HepG2 (cell line): Measurements from ENCODE around the gene SOBP. TPM values are rescaled to one million over a fixed set of nuclear protein-coding genes. Genes with fewer than 3 reads are reported as not detected.

ENCODE experiments used
- ATAC-seq: fragments of 200-7000 bp; cut with Tn5 transposase; 3 replicates; pipeline ENCODE4 v1.9.1; 2020; ENCODE audit warnings: mild to moderate bottlenecking, moderate library complexity
- BruUV-seq: library from RNA; stranded (reverse); fragments of 400-500 nt; replicated peaks from 2 replicates; lab custom pipeline; 2021; lab: Mats Ljungman, UMichigan
- CTCF ChIA-PET: fragments of 300-600 bp; formaldehyde crosslinking; extraction: SDS; loops from one replicate; lab custom pipeline; 2021; ENCODE audit warnings: low total read pairs, inconsistent platforms, low intra/inter-chr PET ratio; lab: Yijun Ruan, JAX
- POLR2A ChIA-PET: fragments of 350-600 bp; sonication (Branson Sonifier 250); formaldehyde crosslinking; loops from one replicate; lab custom pipeline; 2020; ENCODE audit warnings: antibody characterized with exemption, inconsistent platforms; lab: Yijun Ruan, JAX
- DNase-seq: peaks from one replicate; pipeline ENCODE4 v3.0.0-alpha.2; 2015; ENCODE audit warnings: low spot score
- FAIRE-seq: peaks from 3 replicates; lab custom pipeline; 2011; peaks lifted over from hg19 to GRCh38; lab: Jason Lieb, UNC
- H2AFZ ChIP-seq: one replicate; pipeline ENCODE4 v1.6.1; 2011; ENCODE audit warnings: low read length, inconsistent platforms
- H3K27ac ChIP-seq: fragments of 300-600 bp; 3 replicates; pipeline ENCODE4 v1.8.0; 2011; ENCODE audit warnings: mixed run types, mild to moderate bottlenecking, mixed read lengths, low read length, inconsistent platforms; ENCODE audit not compliant: insufficient read depth; ENCODE audit errors: extremely low read length
- H3K27me3 ChIP-seq, 2 experiments: fragments of 200-600 bp in 1 of 2; 2 replicates in 1 of 2; 3 replicates in 1 of 2; pipeline versions ENCODE4 v1.6.0 to v1.8.0; 2011; ENCODE audit warnings: low read length in 2 of 2, mild to moderate bottlenecking in 2 of 2, moderate library complexity in 2 of 2, inconsistent platforms in 1 of 2; ENCODE audit not compliant: insufficient read depth in 2 of 2, control insufficient read depth in 1 of 2
- H3K36me3 ChIP-seq, 2 experiments: fragments of 200-600 bp in 1 of 2; replicated peaks in 1 of 2; 2 replicates in 1 of 2; 3 replicates in 1 of 2; pipeline versions ENCODE4 v1.5.1 to v1.8.0; 2011; ENCODE audit warnings: low read length in 2 of 2, inconsistent platforms in 1 of 2; ENCODE audit not compliant: insufficient read depth in 2 of 2, control insufficient read depth in 1 of 2
- H3K4me1 ChIP-seq: 2 replicates; pipeline ENCODE4 v1.5.1; 2012; ENCODE audit warnings: low read length, inconsistent platforms; ENCODE audit not compliant: insufficient read depth
- H3K4me2 ChIP-seq: 2 replicates; pipeline ENCODE4 v1.6.0; 2011; ENCODE audit warnings: low read depth, low read length, inconsistent platforms
- H3K4me3 ChIP-seq, 3 experiments: fragments of 200-600 bp in 1 of 3; sonication (generic), shearing (Covaris generic) in 1 of 3; replicated peaks in 1 of 3; 2 replicates each; pipeline ENCODE4 v1.5.1; 2011 to 2016; ENCODE audit warnings: low read length in 3 of 3, inconsistent platforms in 2 of 3, low read depth in 2 of 3, mild to moderate bottlenecking in 2 of 3, control low read depth in 1 of 3, mixed read lengths in 1 of 3; ENCODE audit not compliant: insufficient read depth in 1 of 3
- H3K79me2 ChIP-seq: one replicate; pipeline ENCODE4 v1.6.1; 2011; ENCODE audit warnings: low read length, inconsistent platforms; ENCODE audit not compliant: insufficient read depth
- H3K9ac ChIP-seq: 2 replicates; pipeline ENCODE4 v1.6.0; 2011; ENCODE audit warnings: mild to moderate bottlenecking, low read depth, low read length, inconsistent platforms; ENCODE audit not compliant: insufficient read depth
- H3K9me3 ChIP-seq: 2 replicates; pipeline ENCODE4 v1.5.1; 2012; ENCODE audit warnings: mild to moderate bottlenecking, low read length
- H4K20me1 ChIP-seq: 2 replicates; pipeline ENCODE4 v1.6.0; 2011; ENCODE audit warnings: inconsistent platforms, mild to moderate bottlenecking, low read length, moderate library complexity; ENCODE audit not compliant: insufficient read depth
- ATRX ChIP-seq: sonication (generic); formaldehyde crosslinking; IDR thresholded peaks from 2 replicates; pipeline ENCODE4 v1.4.0; 2020; ENCODE audit warnings: missing genetic modification reagents, borderline replicate concordance
- HNF4G ChIP-seq, 2 experiments: sonication (generic) in 1 of 2; formaldehyde crosslinking in 1 of 2; IDR thresholded peaks; 2 replicates each; pipeline versions ENCODE4 v1.4.0 to v1.6.1; 2011 to 2020; ENCODE audit warnings: borderline replicate concordance in 2 of 2, low read depth in 2 of 2, mild to moderate bottlenecking in 2 of 2, low read length in 1 of 2, missing genetic modification reagents in 1 of 2, moderate library complexity in 1 of 2
- KDM1A ChIP-seq: IDR thresholded peaks from 2 replicates; pipeline ENCODE4 v1.6.1; 2016; ENCODE audit warnings: missing compliant biosample characterization
- KDM2A ChIP-seq: sonication (generic); formaldehyde crosslinking; IDR thresholded peaks from 2 replicates; pipeline ENCODE4 v1.4.0; 2020; ENCODE audit warnings: low read depth, missing genetic modification reagents, borderline replicate concordance
- MEIS2 ChIP-seq: sonication (generic); formaldehyde crosslinking; IDR thresholded peaks from 2 replicates; pipeline ENCODE4 v1.9.0; 2021; ENCODE audit warnings: mild to moderate bottlenecking, missing genetic modification reagents
- MIXL1 ChIP-seq: IDR thresholded peaks from 2 replicates; pipeline ENCODE4 v1.6.1; 2016
- RXRB ChIP-seq: IDR thresholded peaks from 2 replicates; pipeline ENCODE4 v1.6.1; 2016; ENCODE audit warnings: borderline replicate concordance, missing genetic modification reagents, missing compliant biosample characterization
- SAFB2 ChIP-seq: sonication (generic); formaldehyde crosslinking; IDR thresholded peaks from 2 replicates; pipeline ENCODE4 v1.5.1; 2020; ENCODE audit warnings: missing genetic modification reagents, low read depth, mild to moderate bottlenecking, borderline replicate concordance
- SALL2 ChIP-seq: sonication (generic); formaldehyde crosslinking; IDR thresholded peaks from 2 replicates; pipeline ENCODE4 v1.8.1; 2023; ENCODE audit warnings: mild to moderate bottlenecking, missing genetic modification reagents, inconsistent platforms
- SMARCE1 ChIP-seq: fragments of 450-650 bp; IDR thresholded peaks from 2 replicates; pipeline ENCODE4 v1.6.1; 2017; ENCODE audit warnings: borderline replicate concordance
- SRSF9 ChIP-seq: fragments of 200-400 bp; formaldehyde crosslinking; IDR thresholded peaks from 2 replicates; pipeline ENCODE4 v1.6.1; 2018; ENCODE audit warnings: borderline replicate concordance, mild to moderate bottlenecking, low read depth, low read length; ENCODE audit not compliant: insufficient read depth, poor library complexity, severe bottlenecking
- ZFY ChIP-seq: sonication (generic); formaldehyde crosslinking; IDR thresholded peaks from 2 replicates; pipeline ENCODE4 v1.4.0; 2020; ENCODE audit warnings: missing genetic modification reagents
- ZNF615 ChIP-seq: sonication (generic); formaldehyde crosslinking; IDR thresholded peaks from 2 replicates; pipeline ENCODE4 v1.5.0; 2020; ENCODE audit warnings: mild to moderate bottlenecking, missing genetic modification reagents, borderline replicate concordance
- ZNF780A ChIP-seq: sonication (generic); formaldehyde crosslinking; IDR thresholded peaks from 2 replicates; pipeline ENCODE4 v1.8.0; 2022; ENCODE audit warnings: mild to moderate bottlenecking, missing genetic modification reagents, moderate library complexity
- WGBS: methylation state at CpG from one replicate; pipeline ENCODE4 v1.1.6; 2017; ENCODE audit warnings: low lambda C conversion rate; 5-methylcytosine and 5-hydroxymethylcytosine counted together
- in situ Hi-C: cut with HindIII; loops from 2 replicates; pipeline ENCODE4 v1.10.0; 2017; ENCODE audit warnings: low pct_unique_long_range_greater_than_20kb; ENCODE audit not compliant: extremely low pct_ligation_motif_present
- intact Hi-C: fragments of 100-400 bp; cut with micrococcal nuclease; formaldehyde crosslinking; loops from one replicate; pipeline ENCODE4 v1.10.0; 2022; ENCODE audit not compliant: unreplicated experiment
- polyA plus RNA-seq, 8 experiments: library from polyadenylated mRNA; depleted of rRNA in 3 of 8; stranded (reverse) in 7 of 8; unstranded in 1 of 8; fragments of >200 nt; fragmentation: Illumina TruSeq in 4 of 8; extraction: Trizol in 4 of 8; gene quantifications; 2 replicates each; pipeline versions ENCODE4 v1.2.1 to v1.2.3, GENCODE V29; 2011 to 2016; ENCODE audit warnings: low read depth in 4 of 8, missing spikeins in 1 of 8, mixed read lengths in 1 of 8; ENCODE audit not compliant: insufficient read depth in 1 of 8
- total RNA-seq, 5 experiments: library from RNA; depleted of rRNA; stranded (reverse); fragments of >200 nt; fragmentation: Illumina TruSeq; extraction: Trizol; gene quantifications; 2 replicates each; pipeline ENCODE4 v1.2.3, GENCODE V29; 2016; ENCODE audit warnings: low read depth in 1 of 5
- TF ChIP-seq, protein P1 (sequence below), 2 experiments: fragments of 450-650 bp in 1 of 2; sonication (generic) in 1 of 2; formaldehyde crosslinking; IDR thresholded peaks; 2 replicates each; pipeline versions ENCODE4 v1.5.0 to v1.8.0; 2020 to 2022; ENCODE audit warnings: mild to moderate bottlenecking in 1 of 2, missing genetic modification reagents in 1 of 2
- TF ChIP-seq, protein P2 (sequence below): sonication (generic); formaldehyde crosslinking; IDR thresholded peaks from 2 replicates; pipeline ENCODE4 v1.5.1; 2020; ENCODE audit warnings: mild to moderate bottlenecking, missing genetic modification reagents, moderate library complexity

SOBP gene
- total and polyA plus RNA-seq, 2 of the 13 experiments (the other 11 are each of a cell fraction or from before 2014, with no cell fraction given): 1.5 to 6.9 TPM

DNA sequence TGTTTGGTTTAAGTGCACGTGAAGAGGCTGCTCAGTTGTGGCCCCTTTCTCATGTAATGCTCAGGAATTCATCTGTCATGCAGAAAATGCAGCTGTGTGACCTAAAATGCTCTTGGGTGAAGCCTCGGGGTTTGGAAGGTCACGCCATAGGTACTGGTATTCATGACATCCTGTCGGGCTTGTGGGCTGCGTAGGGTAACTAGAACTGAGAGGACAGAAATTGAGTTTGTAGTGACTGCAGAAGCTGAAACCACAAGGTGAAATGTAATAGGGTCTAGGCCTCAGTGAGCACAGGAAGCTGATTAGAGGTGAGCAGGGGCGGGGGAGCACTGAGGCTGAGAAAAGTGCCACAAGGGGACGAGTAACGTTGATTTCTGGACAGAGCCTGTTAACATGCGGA, 128.8 kb downstream of the SOBP start:
- H3K9ac ChIP-seq: no peak overlapping the region
- peaks cover 5% of the 10 kb centered on the region; the same call in 1 of the 2 replicates for H4K20me1 ChIP-seq
- H3K9me3 ChIP-seq: no peaks in the 10 kb centered on the region
- no peaks in the 10 kb centered on the region for H3K27me3 ChIP-seq
- H3K27ac ChIP-seq: no peak overlapping the region
- ATAC-seq (no peak), FAIRE-seq (no peak), DNase-seq (no peak)
- H3K36me3 ChIP-seq: peaks cover 4 to 8% of the 10 kb centered on the region in 2 experiments; a peak in 2 of 5 replicates
- no peak overlapping the region for H2AFZ ChIP-seq
- intact Hi-C loops: no loop called here
- H3K4me1 ChIP-seq: no peaks in the 10 kb centered on the region
- POLR2A ChIA-PET: no interaction called here
- TF ChIP-seq SMARCE1 (no peak), RXRB (no peak), SRSF9 (no peak), ATRX (CRISPR knock-in tag) (no peak), ZNF780A (CRISPR knock-in tag) (no peak), SALL2 (CRISPR knock-in tag) (no peak), MEIS2 (CRISPR knock-in tag) (no peak), HNF4G (IDR thresholded peaks at IDR 0.05; ENCODE audit: borderline replicate concordance, low read depth, low read length) (no peak), HNF4G (CRISPR knock-in tag; IDR thresholded peaks at IDR 0.05; ENCODE audit: borderline replicate concordance, low read depth) (no peak), MIXL1 (CRISPR knock-in tag) (no peak), KDM1A (CRISPR knock-in tag) (no peak), ZFY (CRISPR knock-in tag) (no peak), KDM2A (no peak), ZNF615 (CRISPR knock-in tag) (no peak), SAFB2 (CRISPR knock-in tag) (no peak)
- TF ChIP-seq, protein P1, sequence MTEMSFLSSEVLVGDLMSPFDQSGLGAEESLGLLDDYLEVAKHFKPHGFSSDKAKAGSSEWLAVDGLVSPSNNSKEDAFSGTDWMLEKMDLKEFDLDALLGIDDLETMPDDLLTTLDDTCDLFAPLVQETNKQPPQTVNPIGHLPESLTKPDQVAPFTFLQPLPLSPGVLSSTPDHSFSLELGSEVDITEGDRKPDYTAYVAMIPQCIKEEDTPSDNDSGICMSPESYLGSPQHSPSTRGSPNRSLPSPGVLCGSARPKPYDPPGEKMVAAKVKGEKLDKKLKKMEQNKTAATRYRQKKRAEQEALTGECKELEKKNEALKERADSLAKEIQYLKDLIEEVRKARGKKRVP (CRISPR knock-in tag; IDR thresholded peaks at IDR 0.05): no peak
- TF ChIP-seq, protein P2, sequence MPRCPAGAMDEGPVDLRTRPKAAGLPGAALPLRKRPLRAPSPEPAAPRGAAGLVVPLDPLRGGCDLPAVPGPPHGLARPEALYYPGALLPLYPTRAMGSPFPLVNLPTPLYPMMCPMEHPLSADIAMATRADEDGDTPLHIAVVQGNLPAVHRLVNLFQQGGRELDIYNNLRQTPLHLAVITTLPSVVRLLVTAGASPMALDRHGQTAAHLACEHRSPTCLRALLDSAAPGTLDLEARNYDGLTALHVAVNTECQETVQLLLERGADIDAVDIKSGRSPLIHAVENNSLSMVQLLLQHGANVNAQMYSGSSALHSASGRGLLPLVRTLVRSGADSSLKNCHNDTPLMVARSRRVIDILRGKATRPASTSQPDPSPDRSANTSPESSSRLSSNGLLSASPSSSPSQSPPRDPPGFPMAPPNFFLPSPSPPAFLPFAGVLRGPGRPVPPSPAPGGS (CRISPR knock-in tag): no peak
- TF ChIP-seq, all 625 proteins: peak for 0
- in situ Hi-C loops: no loop called here
- Histone ChIP-seq H3K79me2 (no peaks in the 10 kb centered on the region), H3K4me2 (no peak overlapping the region), H3K4me3 (no peak overlapping the region)
- CTCF ChIA-PET: no interaction called here
- BruUV-seq: no TSS peak
- WGBS: 97% methylated on average over 9 of the region's 9 CpGs
